ENCODE data around the gene EVPL.

DNA sequence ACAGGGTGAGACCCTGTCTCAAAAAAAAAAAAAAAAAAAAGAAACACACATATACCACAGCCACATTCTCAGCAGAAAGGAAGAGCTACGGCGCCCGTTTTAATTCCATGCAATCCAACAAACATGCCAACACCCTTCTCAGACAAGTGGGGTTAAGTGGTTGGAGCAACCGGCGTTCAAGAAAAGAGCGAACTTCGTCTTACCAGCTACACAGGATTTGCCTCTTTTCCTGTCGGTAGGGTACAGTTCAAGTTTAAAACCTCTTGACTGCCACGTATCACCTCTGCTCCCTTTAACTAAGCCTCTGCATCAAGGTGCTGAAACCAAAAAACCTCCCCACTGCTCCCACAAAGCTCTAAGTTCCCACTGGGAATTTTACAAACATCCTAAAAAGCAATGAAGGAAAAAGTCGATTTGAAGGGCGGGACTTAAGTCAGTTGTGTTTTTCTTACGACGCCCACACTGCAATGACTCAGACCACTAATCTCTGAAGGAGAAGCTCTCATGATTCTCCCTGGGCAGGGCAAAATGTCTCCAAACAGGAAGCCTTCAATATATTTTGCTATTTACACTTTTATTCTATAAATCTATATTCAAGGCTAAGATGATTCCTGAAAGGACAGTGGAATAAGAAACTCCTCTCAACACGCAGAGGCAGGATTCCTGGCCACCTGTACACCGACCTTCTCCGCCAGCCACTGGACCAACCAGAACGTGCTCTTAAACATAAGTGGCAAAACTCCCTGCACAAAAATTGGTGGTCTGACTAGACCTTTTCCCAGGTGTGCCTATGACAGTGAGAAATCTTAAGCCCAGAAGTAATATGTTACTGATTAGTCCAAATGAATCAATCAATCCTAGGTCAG, 26.4 kb upstream of the EVPL start:
- TF ChIP-seq, protein P1, sequence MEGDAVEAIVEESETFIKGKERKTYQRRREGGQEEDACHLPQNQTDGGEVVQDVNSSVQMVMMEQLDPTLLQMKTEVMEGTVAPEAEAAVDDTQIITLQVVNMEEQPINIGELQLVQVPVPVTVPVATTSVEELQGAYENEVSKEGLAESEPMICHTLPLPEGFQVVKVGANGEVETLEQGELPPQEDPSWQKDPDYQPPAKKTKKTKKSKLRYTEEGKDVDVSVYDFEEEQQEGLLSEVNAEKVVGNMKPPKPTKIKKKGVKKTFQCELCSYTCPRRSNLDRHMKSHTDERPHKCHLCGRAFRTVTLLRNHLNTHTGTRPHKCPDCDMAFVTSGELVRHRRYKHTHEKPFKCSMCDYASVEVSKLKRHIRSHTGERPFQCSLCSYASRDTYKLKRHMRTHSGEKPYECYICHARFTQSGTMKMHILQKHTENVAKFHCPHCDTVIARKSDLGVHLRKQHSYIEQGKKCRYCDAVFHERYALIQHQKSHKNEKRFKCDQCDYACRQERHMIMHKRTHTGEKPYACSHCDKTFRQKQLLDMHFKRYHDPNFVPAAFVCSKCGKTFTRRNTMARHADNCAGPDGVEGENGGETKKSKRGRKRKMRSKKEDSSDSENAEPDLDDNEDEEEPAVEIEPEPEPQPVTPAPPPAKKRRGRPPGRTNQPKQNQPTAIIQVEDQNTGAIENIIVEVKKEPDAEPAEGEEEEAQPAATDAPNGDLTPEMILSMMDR (IDR thresholded peaks at IDR 0.05; ENCODE audit: poor library complexity), result no peak
- TF ChIP-seq EZH2phosphoT487 (IDR thresholded peaks at IDR 0.05; ENCODE audit: low read depth, severe bottlenecking, unreplicated experiment) (no peak), EZH2 (IDR thresholded peaks at IDR 0.05; ENCODE audit: borderline replicate concordance) (no peak)
